K562 (cell line): ENCODE measurements around the gene VASH2. TPM values are rescaled to one million over a fixed set of nuclear protein-coding genes. Genes with fewer than 3 reads are reported as not detected.

Experiments used
- BRF1 ChIP-seq: IDR thresholded peaks from 3 replicates; pipeline ENCODE4 v1.6.1; 2011; ENCODE audit warnings: borderline replicate concordance, mild to moderate bottlenecking; ENCODE audit not compliant: insufficient read length; ENCODE audit errors: extremely low read depth
- CEBPG ChIP-seq, 3 experiments: fragments of 200-800 bp in 1 of 3; sonication (Bioruptor generic) in 1 of 3; sonication (generic) in 1 of 3; formaldehyde crosslinking in 1 of 3; IDR thresholded peaks in 2 of 3; conservative IDR thresholded peaks in 1 of 3; 2 replicates each; pipeline versions ENCODE4 v1.6.1 to v1.8.0; 2016 to 2022; ENCODE audit warnings: missing compliant biosample characterization in 2 of 3, missing genetic modification characterization in 2 of 3, mild to moderate bottlenecking in 1 of 3, missing genetic modification reagents in 1 of 3
- DIDO1 ChIP-seq: fragments of 450-650 bp; IDR thresholded peaks from 2 replicates; pipeline ENCODE4 v1.6.1; 2016; ENCODE audit warnings: low read depth, missing biosample characterization, missing genetic modification characterization
- ETV6 ChIP-seq, 3 experiments: fragments of 150-350 bp in 1 of 3; sonication (generic) in 1 of 3; formaldehyde crosslinking in 1 of 3; IDR thresholded peaks; 2 replicates each; pipeline versions ENCODE4 v1.6.1 to v1.8.0; 2014 to 2022; ENCODE audit warnings: borderline replicate concordance in 2 of 3, low read depth in 2 of 3, antibody characterized with exemption in 1 of 3, low read length in 1 of 3, mild to moderate bottlenecking in 1 of 3, missing genetic modification reagents in 1 of 3
- HNRNPUL1 ChIP-seq: fragments of 200-400 bp; formaldehyde crosslinking; IDR thresholded peaks from 2 replicates; pipeline ENCODE4 v1.6.1; 2017; ENCODE audit warnings: low read length
- KDM1A ChIP-seq, 2 experiments: fragments of 450-650 bp; IDR thresholded peaks; 2 replicates each; pipeline ENCODE4 v1.6.1; 2016; ENCODE audit warnings: mild to moderate bottlenecking in 2 of 2
- MXI1 ChIP-seq: IDR thresholded peaks from 2 replicates; pipeline ENCODE4 v1.6.1; 2011; ENCODE audit warnings: low read depth, mild to moderate bottlenecking, improper control_type of control experiment, low read length
- NBN ChIP-seq: fragments of 450-650 bp; IDR thresholded peaks from 2 replicates; pipeline ENCODE4 v1.6.1; 2016; ENCODE audit warnings: low read depth, mild to moderate bottlenecking
- NRF1 ChIP-seq, 2 experiments: fragments of 450-650 bp; IDR thresholded peaks in 1 of 2; conservative IDR thresholded peaks in 1 of 2; 2 replicates each; pipeline ENCODE4 v1.6.1; 2014; ENCODE audit warnings: mild to moderate bottlenecking in 2 of 2
- PTRF ChIP-seq: fragments of 450-650 bp; IDR thresholded peaks from 2 replicates; pipeline ENCODE4 v1.6.1; 2016; ENCODE audit warnings: mild to moderate bottlenecking, missing genetic modification characterization, missing compliant biosample characterization
- RCOR1 ChIP-seq, 2 experiments: IDR thresholded peaks; 2 replicates each; pipeline ENCODE4 v1.6.1; 2012; ENCODE audit warnings: low read depth in 2 of 2, low read length in 2 of 2, borderline replicate concordance in 1 of 2, improper control_type of control experiment in 1 of 2
- SAFB2 ChIP-seq: fragments of 200-400 bp; formaldehyde crosslinking; IDR thresholded peaks from 2 replicates; pipeline ENCODE4 v1.6.1; 2018; ENCODE audit warnings: borderline replicate concordance, low read length, low read depth, moderate library complexity; ENCODE audit not compliant: severe bottlenecking
- ZBTB8A ChIP-seq: fragments of 450-650 bp; IDR thresholded peaks from 2 replicates; pipeline ENCODE4 v1.6.1; 2018; ENCODE audit warnings: mild to moderate bottlenecking, moderate library complexity; ENCODE audit not compliant: partially characterized antibody
- ZBTB9 ChIP-seq: fragments of 450-650 bp; formaldehyde crosslinking; IDR thresholded peaks from 2 replicates; pipeline ENCODE4 v1.4.0; 2020; ENCODE audit warnings: mild to moderate bottlenecking, moderate library complexity
- ZNF263 ChIP-seq: sonication (generic); formaldehyde crosslinking; IDR thresholded peaks from 2 replicates; pipeline ENCODE4 v1.8.0; 2022; ENCODE audit warnings: mild to moderate bottlenecking, missing genetic modification reagents, borderline replicate concordance
- ZNF398 ChIP-seq: fragments of 250-450 bp; sonication (Bioruptor Pico); IDR thresholded peaks from 2 replicates; pipeline ENCODE4 v1.8.0; 2021; ENCODE audit warnings: moderate library complexity, mild to moderate bottlenecking, inconsistent platforms
- polyA plus RNA-seq, 8 experiments: library from polyadenylated mRNA; depleted of rRNA in 4 of 8; stranded (reverse) in 5 of 8; unstranded in 3 of 8; fragments of >200 nt; fragmentation: Nextera tagmentation in 2 of 8; fragmentation: Illumina TruSeq in 1 of 8; extraction: Ambion mirVana in 2 of 8; extraction: Trizol in 1 of 8; gene quantifications; 2 replicates each; pipeline versions ENCODE4 v1.2.1 to v1.2.3, GENCODE V29; 2011 to 2014; ENCODE audit warnings: inconsistent platforms in 1 of 8, missing spikeins in 1 of 8
- total RNA-seq, 7 experiments: library from RNA; depleted of rRNA in 6 of 7; stranded (reverse); fragments of >200 nt in 6 of 7; fragmentation: Illumina TruSeq in 2 of 7; extraction: Trizol in 2 of 7; gene quantifications; 2 replicates each; pipeline versions ENCODE4 v1.2.1 to v1.2.3, GENCODE V29; 2011 to 2021; ENCODE audit warnings: low replicate concordance in 1 of 7
- TF ChIP-seq, protein P1 (sequence below): sonication (generic); IDR thresholded peaks from 2 replicates; pipeline ENCODE4 v1.6.1; 2016
- TF ChIP-seq, protein P2 (sequence below): fragments of 250-450 bp; sonication (Bioruptor Pico); IDR thresholded peaks from 2 replicates; pipeline ENCODE4 v1.5.0; 2020; ENCODE audit warnings: mild to moderate bottlenecking

The VASH2 gene
- total and polyA plus RNA-seq, 9 of the 15 experiments (the other 6 are each of a cell fraction or from before 2014, with no cell fraction given) = 0.04 to 0.40 (median 0.10) TPM; not detected in 1

GRCh38 chr1:213015099-213016050 is 65.0 kb downstream of the VASH2 start, which contains the start of gene ANGEL2 (continued):
- TF ChIP-seq ZBTB9 (CRISPR knock-in tag) (0 out of 2 replicates have a peak, but pooled peaks have one; percentile 32), BRF1 (no peak), HNRNPUL1 (no peak), RCOR1 (IDR thresholded peaks at IDR 0.05; ENCODE audit: borderline replicate concordance in 1 of 2, low read depth in 2 of 2, low read length in 2 of 2) (peak; percentile 65 to 67; a peak in 3 of 4 replicates), ETV6 (IDR thresholded peaks at IDR 0.05; ENCODE audit: borderline replicate concordance in 1 of 2, low read depth in 2 of 2, low read length in 1 of 2) (no peak), ETV6 (CRISPR knock-in tag; IDR thresholded peaks at IDR 0.05; ENCODE audit: borderline replicate concordance) (peak; percentile 68; the same call in 1 of the 2 replicates), NBN (0 out of 2 replicates have a peak, but pooled peaks have one; percentile 21), MXI1 (no peak), NRF1 (conservative IDR thresholded peaks at IDR 0.05 in 1 of 2, IDR thresholded peaks at IDR 0.05 in 1 of 2) (peak; percentile 99), DIDO1 (tag) (peak; percentile 68), ZNF398 (CRISPR knock-in tag) (no peak), PTRF (tag) (no peak), SAFB2 (no peak), ZNF263 (CRISPR knock-in tag) (0 out of 2 replicates have a peak, but pooled peaks have one; percentile 16), ZBTB8A (no peak), CEBPG (CRISPR knock-in tag; IDR thresholded peaks at IDR 0.05) (no peak; the same call in 1 of the 2 replicates), CEBPG (tag; conservative IDR thresholded peaks at IDR 0.05 in 1 of 2, IDR thresholded peaks at IDR 0.05 in 1 of 2) (no peak), KDM1A (IDR thresholded peaks at IDR 0.05) (peak in 1 of 2 experiments; percentile 68; a peak in 3 of 4 replicates)
- TF ChIP-seq, protein P1, sequence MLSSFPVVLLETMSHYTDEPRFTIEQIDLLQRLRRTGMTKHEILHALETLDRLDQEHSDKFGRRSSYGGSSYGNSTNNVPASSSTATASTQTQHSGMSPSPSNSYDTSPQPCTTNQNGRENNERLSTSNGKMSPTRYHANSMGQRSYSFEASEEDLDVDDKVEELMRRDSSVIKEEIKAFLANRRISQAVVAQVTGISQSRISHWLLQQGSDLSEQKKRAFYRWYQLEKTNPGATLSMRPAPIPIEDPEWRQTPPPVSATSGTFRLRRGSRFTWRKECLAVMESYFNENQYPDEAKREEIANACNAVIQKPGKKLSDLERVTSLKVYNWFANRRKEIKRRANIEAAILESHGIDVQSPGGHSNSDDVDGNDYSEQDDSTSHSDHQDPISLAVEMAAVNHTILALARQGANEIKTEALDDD = no peak
- TF ChIP-seq, protein P2, sequence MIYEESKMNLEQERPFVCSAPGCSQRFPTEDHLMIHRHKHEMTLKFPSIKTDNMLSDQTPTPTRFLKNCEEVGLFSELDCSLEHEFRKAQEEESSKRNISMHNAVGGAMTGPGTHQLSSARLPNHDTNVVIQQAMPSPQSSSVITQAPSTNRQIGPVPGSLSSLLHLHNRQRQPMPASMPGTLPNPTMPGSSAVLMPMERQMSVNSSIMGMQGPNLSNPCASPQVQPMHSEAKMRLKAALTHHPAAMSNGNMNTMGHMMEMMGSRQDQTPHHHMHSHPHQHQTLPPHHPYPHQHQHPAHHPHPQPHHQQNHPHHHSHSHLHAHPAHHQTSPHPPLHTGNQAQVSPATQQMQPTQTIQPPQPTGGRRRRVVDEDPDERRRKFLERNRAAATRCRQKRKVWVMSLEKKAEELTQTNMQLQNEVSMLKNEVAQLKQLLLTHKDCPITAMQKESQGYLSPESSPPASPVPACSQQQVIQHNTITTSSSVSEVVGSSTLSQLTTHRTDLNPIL (CRISPR knock-in tag) = no peak
